ENCODE measurements around the gene AGPAT3. TPM values are rescaled to one million over a fixed set of nuclear protein-coding genes. Genes with fewer than 3 reads are reported as not detected.
A peak's percentile ranks its signal among the peaks of the same experiment; 100 is the strongest.

Gene AGPAT3
- total and polyA plus RNA-seq, 10 of the 15 experiments (the other 5 are each of a cell fraction or from before 2014, with no cell fraction given), result 1.2 to 110 (median 30.8) TPM

GRCh38 chr21:43919871-43920801, 55.1 kb downstream of the AGPAT3 start (continued):
- TF ChIP-seq ELK1 (IDR thresholded peaks at IDR 0.05; ENCODE audit: low read depth, low read length) (no peak), ZNF384 (IDR thresholded peaks at IDR 0.05; ENCODE audit: borderline replicate concordance, low read depth, low read length) (peak; percentile 67; the same call in 1 of the 2 replicates), MTA2 (IDR thresholded peaks at IDR 0.05; ENCODE audit: low read depth) (peak; percentile 92), TCF12 (IDR thresholded peaks at IDR 0.05; ENCODE audit: low read depth, low read length) (no peak), FOS (IDR thresholded peaks at IDR 0.05; ENCODE audit: borderline replicate concordance, extremely low read depth, insufficient read length) (no peak), ATF3 (IDR thresholded peaks at IDR 0.05; ENCODE audit: borderline replicate concordance, extremely low read depth, low read depth, low read length) (no peak), TBL1XR1 (IDR thresholded peaks at IDR 0.05; ENCODE audit: low read depth, low read length) (no peak), CEBPB (IDR thresholded peaks at IDR 0.05; ENCODE audit: borderline replicate concordance in 1 of 2, low read depth in 2 of 2, low read length in 2 of 2) (no peak), PBX3 (IDR thresholded peaks at IDR 0.05; ENCODE audit: insufficient replicate concordance, low read depth, low read length) (peak; percentile 76), SKIL (IDR thresholded peaks at IDR 0.05; ENCODE audit: low read depth, poor library complexity, severe bottlenecking) (peak; percentile 29), ZNF687 (IDR thresholded peaks at IDR 0.05) (0 out of 2 replicates have a peak, but pooled peaks have one; percentile 1), NFYB (IDR thresholded peaks at IDR 0.05; ENCODE audit: insufficient read depth, low read depth, low read length) (no peak), ESRRA (IDR thresholded peaks at IDR 0.05; ENCODE audit: low read length) (no peak), NBN (IDR thresholded peaks at IDR 0.05) (peak; percentile 96)
